K562 (cell line): ENCODE results near the gene GJB2. TPM values are rescaled to one million over a fixed set of nuclear protein-coding genes. Genes with fewer than 3 reads are reported as not detected.

Source experiments
- ATAC-seq: fragments of 200-7000 bp; cut with Tn5 transposase; 3 replicates; pipeline ENCODE4 v1.9.1; 2020; ENCODE audit warnings: moderate library complexity
- BruUV-seq: library from RNA; stranded (reverse); fragments of 400-500 nt; replicated peaks from 2 replicates; lab custom pipeline; 2021; lab: Mats Ljungman, UMichigan
- CTCF ChIA-PET: fragments of 300-600 bp; formaldehyde crosslinking; extraction: SDS; loops from one replicate; lab custom pipeline; 2021; ENCODE audit warnings: low intra/inter-chr PET ratio; lab: Yijun Ruan, JAX
- POLR2A ChIA-PET: fragments of 300-600, 350-650 bp; sonication (Branson Sonifier 250); formaldehyde crosslinking; extraction: SDS; loops from one replicate; lab custom pipeline; 2021; ENCODE audit warnings: antibody characterized with exemption, inconsistent platforms; lab: Yijun Ruan, JAX
- DNase-seq, 4 experiments: peaks; one replicate each; pipeline versions ENCODE4 v3.0.0 to v3.0.0-alpha.2; 2011 to 2018; ENCODE audit warnings: low spot score in 3 of 4, mixed read lengths in 3 of 4; ENCODE audit errors: extremely low read depth in 1 of 4
- FAIRE-seq: peaks from 2 replicates; lab custom pipeline; 2011; peaks lifted over from hg19 to GRCh38; lab: Jason Lieb, UNC
- H2AFZ ChIP-seq: 2 replicates; pipeline ENCODE4 v1.6.0; 2011; ENCODE audit warnings: low read depth, low read length, control low read depth, inconsistent platforms
- H3K27ac ChIP-seq: fragments of 200-600 bp; 3 replicates; pipeline ENCODE4 v1.8.0; 2011; ENCODE audit warnings: low read depth, mild to moderate bottlenecking, control low read depth, inconsistent platforms, low read length, moderate library complexity, mixed read lengths; ENCODE audit errors: extremely low read depth
- H3K27me3 ChIP-seq, 2 experiments: fragments of 300-600 bp in 1 of 2; 2 replicates in 1 of 2; 3 replicates in 1 of 2; pipeline versions ENCODE4 v1.6.0 to v1.8.0; 2011; ENCODE audit warnings: inconsistent platforms in 2 of 2, low read length in 2 of 2, mild to moderate bottlenecking in 1 of 2, mixed read lengths in 1 of 2, moderate library complexity in 1 of 2; ENCODE audit not compliant: control insufficient read depth in 2 of 2, insufficient read depth in 2 of 2
- H3K36me3 ChIP-seq: fragments of 300-600 bp; 3 replicates; pipeline ENCODE4 v1.8.0; 2011; ENCODE audit warnings: mild to moderate bottlenecking, low read length, inconsistent platforms; ENCODE audit not compliant: control insufficient read depth, insufficient read depth
- H3K4me1 ChIP-seq, 2 experiments: fragments of 200-600 bp in 1 of 2; replicated peaks in 1 of 2; 2 replicates in 1 of 2; 3 replicates in 1 of 2; pipeline versions ENCODE4 v1.5.1 to v1.8.0; 2011; ENCODE audit warnings: inconsistent platforms in 2 of 2, low read length in 2 of 2, mild to moderate bottlenecking in 1 of 2, mixed read lengths in 1 of 2, moderate library complexity in 1 of 2; ENCODE audit not compliant: control insufficient read depth in 2 of 2, insufficient read depth in 2 of 2
- H3K4me2 ChIP-seq: 2 replicates; pipeline ENCODE4 v1.6.1; 2011; ENCODE audit warnings: low read length, control low read depth, inconsistent platforms, mixed read lengths; ENCODE audit not compliant: insufficient read depth
- H3K4me3 ChIP-seq: fragments of 200-600 bp; sonication (generic), shearing (Covaris generic); 2 replicates; pipeline ENCODE4 v1.5.1; 2016; ENCODE audit warnings: control low read depth, inconsistent platforms
- H3K79me2 ChIP-seq: fragments of 200-600 bp; 3 replicates; pipeline ENCODE4 v1.8.0; 2011; ENCODE audit warnings: low read length, inconsistent platforms; ENCODE audit not compliant: control insufficient read depth, insufficient read depth
- H3K9ac ChIP-seq, 2 experiments: 2 replicates each; pipeline versions ENCODE4 v1.6.0 to v1.6.1; 2011; ENCODE audit warnings: low read depth in 2 of 2, low read length in 2 of 2, control low read depth in 1 of 2, inconsistent platforms in 1 of 2, mild to moderate bottlenecking in 1 of 2, mixed read lengths in 1 of 2; ENCODE audit not compliant: insufficient read depth in 1 of 2
- H3K9me1 ChIP-seq: one replicate; pipeline ENCODE4 v1.6.0; 2011; ENCODE audit warnings: inconsistent platforms, mild to moderate bottlenecking, low read length, moderate library complexity; ENCODE audit not compliant: control insufficient read depth, insufficient read depth
- H3K9me3 ChIP-seq: replicated peaks from 2 replicates; pipeline ENCODE4 v1.5.1; 2011; ENCODE audit warnings: low read depth, low read length, inconsistent platforms; ENCODE audit not compliant: control insufficient read depth, insufficient read depth
- H4K20me1 ChIP-seq: replicated peaks from 2 replicates; pipeline ENCODE4 v1.6.1; 2011; ENCODE audit warnings: low read length, inconsistent platforms, mixed read lengths; ENCODE audit not compliant: control insufficient read depth, insufficient read depth
- ETS2 ChIP-seq: IDR thresholded peaks from 2 replicates; pipeline ENCODE4 v1.6.1; 2016; ENCODE audit warnings: borderline replicate concordance, missing genetic modification characterization, mild to moderate bottlenecking, moderate library complexity, missing compliant biosample characterization; ENCODE audit not compliant: poor library complexity, severe bottlenecking
- GATA2 ChIP-seq: sonication (generic); formaldehyde crosslinking; IDR thresholded peaks from 2 replicates; pipeline ENCODE4 v1.4.0; 2020; ENCODE audit warnings: mild to moderate bottlenecking, missing genetic modification reagents
- HMG20A ChIP-seq: fragments of 450-650 bp; formaldehyde crosslinking; conservative IDR thresholded peaks from 2 replicates; pipeline ENCODE4 v1.4.0; 2020; ENCODE audit warnings: mild to moderate bottlenecking, mixed read lengths
- MBD2 ChIP-seq: sonication (generic); IDR thresholded peaks from 2 replicates; pipeline ENCODE4 v1.6.1; 2016; ENCODE audit warnings: low read depth, borderline replicate concordance
- NFIC ChIP-seq: fragments of 450-650 bp; IDR thresholded peaks from 2 replicates; pipeline ENCODE4 v1.6.1; 2017; ENCODE audit warnings: mild to moderate bottlenecking, inconsistent platforms
- RBM39 ChIP-seq: fragments of 200-400 bp; formaldehyde crosslinking; optimal IDR thresholded peaks from 2 replicates; pipeline ENCODE3; 2018; ENCODE audit warnings: low read depth, low read length
- ZNF511 ChIP-seq: sonication (generic); formaldehyde crosslinking; IDR thresholded peaks from 2 replicates; pipeline ENCODE4 v1.8.0; 2022; ENCODE audit warnings: mild to moderate bottlenecking, missing genetic modification reagents
- ZNF639 ChIP-seq, 2 experiments: fragments of 200-800 bp in 1 of 2; sonication (Bioruptor generic) in 1 of 2; sonication (generic) in 1 of 2; formaldehyde crosslinking in 1 of 2; IDR thresholded peaks in 1 of 2; conservative IDR thresholded peaks in 1 of 2; 2 replicates each; pipeline versions ENCODE4 v1.5.0 to v1.6.1; 2016 to 2020; ENCODE audit warnings: missing compliant biosample characterization in 1 of 2, missing genetic modification characterization in 1 of 2, missing genetic modification reagents in 1 of 2
- WGBS: fragments of 100-300 bp; shearing (Covaris generic); methylation state at CpG from one replicate; pipeline ENCODE4 v1.1.6; 2016; ENCODE audit warnings: low coverage, mixed read lengths; ENCODE audit not compliant: insufficient coverage; ENCODE audit errors: missing lambda C conversion rate; 5-methylcytosine and 5-hydroxymethylcytosine counted together
- in situ Hi-C: fragments of 300-500 bp; cut with MboI; formaldehyde crosslinking; loops from 4 replicates; pipeline ENCODE4 v1.15.0; 2018; ENCODE audit warnings: inconsistent platforms, mixed read lengths
- intact Hi-C: fragments of 100-400 bp; cut with micrococcal nuclease; formaldehyde crosslinking; loops from 2 replicates; pipeline ENCODE4 v1.14.2; 2022
- polyA plus RNA-seq, 8 experiments: library from polyadenylated mRNA; depleted of rRNA in 4 of 8; stranded (reverse) in 5 of 8; unstranded in 3 of 8; fragments of >200 nt; fragmentation: Nextera tagmentation in 2 of 8; fragmentation: Illumina TruSeq in 1 of 8; extraction: Ambion mirVana in 2 of 8; extraction: Trizol in 1 of 8; gene quantifications; 2 replicates each; pipeline versions ENCODE4 v1.2.1 to v1.2.3, GENCODE V29; 2011 to 2014; ENCODE audit warnings: inconsistent platforms in 1 of 8, missing spikeins in 1 of 8
- total RNA-seq, 7 experiments: library from RNA; depleted of rRNA in 6 of 7; stranded (reverse); fragments of >200 nt in 6 of 7; fragmentation: Illumina TruSeq in 2 of 7; extraction: Trizol in 2 of 7; gene quantifications; 2 replicates each; pipeline versions ENCODE4 v1.2.1 to v1.2.3, GENCODE V29; 2011 to 2021; ENCODE audit warnings: low replicate concordance in 1 of 7

Gene GJB2
- total and polyA plus RNA-seq, 9 of the 15 experiments (the other 6 are each of a cell fraction or from before 2014, with no cell fraction given), result not detected

GRCh38 chr13:20137875-20138274 lies 54.9 kb downstream of the GJB2 start:
- POLR2A ChIA-PET, result no interaction called here
- CTCF ChIA-PET, result no interaction called here

More at GRCh38 chr13:20137875-20138274, 54.9 kb downstream of the GJB2 start:
- ATAC-seq (no peak), DNase-seq (no peak), FAIRE-seq (no peak)
- Histone ChIP-seq H3K79me2 (no peaks in the 10 kb centered on the region), H3K4me3 (no peak overlapping the region), H3K27ac (no peak overlapping the region), H2AFZ (no peak overlapping the region), H3K4me1 (peaks cover 0 to 13% of the 10 kb centered on the region in 2 experiments; a peak in 2 of 5 replicates), H3K9ac (no peak overlapping the region), H3K4me2 (no peak overlapping the region), H3K27me3 (peaks cover 5 to 21% of the 10 kb centered on the region in 2 experiments; a peak in 3 of 5 replicates), H3K36me3 (no peaks in the 10 kb centered on the region), H3K9me3 (no peaks in the 10 kb centered on the region), H3K9me1 (no peaks in the 10 kb centered on the region), H4K20me1 (no peaks in the 10 kb centered on the region)
- intact Hi-C loops (no loop called here), in situ Hi-C loops (no loop called here)
- no TSS peak for BruUV-seq
- TF ChIP-seq ETS2 (tag) (no peak), MBD2 (no peak), NFIC (no peak), RBM39 (no peak), ZNF511 (CRISPR knock-in tag) (no peak), ZNF639 (CRISPR knock-in tag; conservative IDR thresholded peaks at IDR 0.05 in 1 of 2, IDR thresholded peaks at IDR 0.05 in 1 of 2) (no peak), GATA2 (no peak), HMG20A (CRISPR knock-in tag) (no peak)
- WGBS, result 27% methylated on average over 1 of the region's 2 CpGs

Other genes with a start within 250 kb of the GJB2 start
- gene ZMYM2, start 234.2 kb downstream of the GJB2 start, total RNA-seq (2014; rRNA removed), result 15.3 and 16.8 TPM in 2 replicates
- gene ZMYM2, start 234.2 kb downstream of the GJB2 start, total RNA-seq (2014; rRNA removed; fragmentation: Illumina TruSeq; extraction: Trizol), result 41.2 and 41.8 TPM in 2 replicates
- gene ZMYM2, start 234.2 kb downstream of the GJB2 start, total RNA-seq (2015; rRNA removed; fragmentation: Illumina TruSeq; extraction: Trizol), result 34.2 and 38.2 TPM in 2 replicates
- 26.0 and 26.8 TPM in 2 replicates for gene ZMYM2, start 234.2 kb downstream of the GJB2 start, total RNA-seq (2021)
- 34.0 and 48.8 TPM in 2 replicates for gene ZMYM2, start 234.2 kb downstream of the GJB2 start, polyA plus RNA-seq (2011; rRNA removed)
- gene ZMYM2, start 234.2 kb downstream of the GJB2 start, polyA plus RNA-seq (2014; fragmentation: Illumina TruSeq; extraction: Trizol), result 26.8 and 32.1 TPM in 2 replicates
- gene ZMYM2, start 234.2 kb downstream of the GJB2 start, polyA plus RNA-seq (2014; fragmentation: Nextera tagmentation; extraction: Ambion mirVana), result 1 to 10 TPM; 5.0 to 8.8 TPM
- gene ZMYM2, start 234.2 kb downstream of the GJB2 start, polyA plus RNA-seq (2014; rRNA removed), result 16.4 and 19.3 TPM in 2 replicates
- gene GJA3, start 31.9 kb downstream of the GJB2 start, total RNA-seq (2014; rRNA removed), result not detected in 2 replicates
- 0.04 TPM in 1 of 2 replicates, not detected in the other for gene GJA3, start 31.9 kb downstream of the GJB2 start, total RNA-seq (2014; rRNA removed; fragmentation: Illumina TruSeq; extraction: Trizol)
- gene GJA3, start 31.9 kb downstream of the GJB2 start, total RNA-seq (2015; rRNA removed; fragmentation: Illumina TruSeq; extraction: Trizol), result 0.04 TPM in 1 of 2 replicates, not detected in the other
- 0.02 and 0.04 TPM in 2 replicates for gene GJA3, start 31.9 kb downstream of the GJB2 start, total RNA-seq (2021)
- 0.03 and 0.13 TPM in 2 replicates for gene GJA3, start 31.9 kb downstream of the GJB2 start, polyA plus RNA-seq (2011; rRNA removed)
- gene GJA3, start 31.9 kb downstream of the GJB2 start, polyA plus RNA-seq (2014; fragmentation: Illumina TruSeq; extraction: Trizol), result 0.03 TPM in 2 replicates
- not detected for gene GJA3, start 31.9 kb downstream of the GJB2 start, polyA plus RNA-seq (2014; fragmentation: Nextera tagmentation; extraction: Ambion mirVana)
- not detected in 2 replicates for gene GJA3, start 31.9 kb downstream of the GJB2 start, polyA plus RNA-seq (2014; rRNA removed)
- gene GJB6, start 39.4 kb upstream of the GJB2 start, total RNA-seq (2014; rRNA removed), result not detected in 2 replicates
- gene GJB6, start 39.4 kb upstream of the GJB2 start, total RNA-seq (2014; rRNA removed; fragmentation: Illumina TruSeq; extraction: Trizol), result not detected in 2 replicates
- not detected in 2 replicates for gene GJB6, start 39.4 kb upstream of the GJB2 start, total RNA-seq (2015; rRNA removed; fragmentation: Illumina TruSeq; extraction: Trizol)
- gene GJB6, start 39.4 kb upstream of the GJB2 start, total RNA-seq (2021), result not detected in 2 replicates
- not detected in 2 replicates for gene GJB6, start 39.4 kb upstream of the GJB2 start, polyA plus RNA-seq (2011; rRNA removed)
- gene GJB6, start 39.4 kb upstream of the GJB2 start, polyA plus RNA-seq (2014; fragmentation: Illumina TruSeq; extraction: Trizol), result not detected in 2 replicates
- gene GJB6, start 39.4 kb upstream of the GJB2 start, polyA plus RNA-seq (2014; fragmentation: Nextera tagmentation; extraction: Ambion mirVana), result not detected
- not detected in 2 replicates for gene GJB6, start 39.4 kb upstream of the GJB2 start, polyA plus RNA-seq (2014; rRNA removed)